Activated T-cell treated with anti-CD3 and anti-CD28 coated beads for 4 hours (primary cell): ENCODE results near the gene ADAMTSL3.
"Not testable (repeated sequence)": the region's sequence is repeated elsewhere in the genome, so short reads cannot be mapped to it uniquely, and the experiment has no call there.

Experiments
- DNase-seq: peaks from one replicate; pipeline ENCODE4 v3.0.0-alpha.2; 2020

Gene ADAMTSL3

GRCh38 chr15:83709811-83710210 is 55.9 kb downstream of the ADAMTSL3 start:
- DNase-seq = no peak

- DNase-seq = no peak
Observed at GRCh38 chr15:83710452-83710851, 56.5 kb downstream of the ADAMTSL3 start.

- no peak for DNase-seq
Observed at GRCh38 chr15:83711236-83711635, 57.3 kb downstream of the ADAMTSL3 start.

GRCh38 chr15:83713242-83713641 is 59.3 kb downstream of the ADAMTSL3 start:
- no peak for DNase-seq

- DNase-seq = no peak
Observed at GRCh38 chr15:83714939-83715628, 61.2 kb downstream of the ADAMTSL3 start.

GRCh38 chr15:83716605-83717004 is 62.7 kb downstream of the ADAMTSL3 start:
- DNase-seq = no peak

GRCh38 chr15:83717010-83717409 is 63.1 kb downstream of the ADAMTSL3 start:
- no peak for DNase-seq

GRCh38 chr15:83720468-83720867 is 66.5 kb downstream of the ADAMTSL3 start:
- DNase-seq = no peak

- no peak for DNase-seq
Observed at GRCh38 chr15:83721031-83721430, 67.1 kb downstream of the ADAMTSL3 start.

GRCh38 chr15:83721981-83722380 is 68.1 kb downstream of the ADAMTSL3 start:
- DNase-seq = no peak

- no peak for DNase-seq
Observed at GRCh38 chr15:83723216-83723615, 69.3 kb downstream of the ADAMTSL3 start.

- DNase-seq = no peak
Observed at GRCh38 chr15:83732196-83732595, 78.3 kb downstream of the ADAMTSL3 start.

GRCh38 chr15:83732770-83733169 is 78.8 kb downstream of the ADAMTSL3 start:
- no peak for DNase-seq

GRCh38 chr15:83733206-83733605 is 79.3 kb downstream of the ADAMTSL3 start:
- no peak for DNase-seq

GRCh38 chr15:83733691-83734090 is 79.8 kb downstream of the ADAMTSL3 start:
- DNase-seq = no peak

GRCh38 chr15:83734487-83734886 is 80.6 kb downstream of the ADAMTSL3 start:
- no peak for DNase-seq

GRCh38 chr15:83739629-83740028 is 85.7 kb downstream of the ADAMTSL3 start:
- DNase-seq = no peak

- no peak for DNase-seq
Observed at GRCh38 chr15:83745771-83746170, 91.8 kb downstream of the ADAMTSL3 start.

- no peak for DNase-seq
Observed at GRCh38 chr15:83746231-83746630, 92.3 kb downstream of the ADAMTSL3 start.

- no peak for DNase-seq
Observed at GRCh38 chr15:83747050-83747717, 93.3 kb downstream of the ADAMTSL3 start.

GRCh38 chr15:83747718-83748110 is 93.8 kb downstream of the ADAMTSL3 start:
- DNase-seq = no peak

- DNase-seq = no peak
Observed at GRCh38 chr15:83753872-83754493, 100.1 kb downstream of the ADAMTSL3 start.

GRCh38 chr15:83757291-83757690 is 103.4 kb downstream of the ADAMTSL3 start:
- not testable (repeated sequence) for DNase-seq

- DNase-seq = no peak
Observed at GRCh38 chr15:83762367-83762766, 108.4 kb downstream of the ADAMTSL3 start.
